DMS114 treated with DMSO at 0.1 percent for 48 hours (cell line): ENCODE data around the gene NTN5.
"Not testable (repeated sequence)": the region's sequence is repeated elsewhere in the genome, so short reads cannot be mapped to it uniquely, and the experiment has no call there.

ENCODE experiments used
- DNase-seq: peaks from one replicate; lab custom pipeline; 2025; ENCODE audit not compliant: unreplicated experiment; lab: John Stamatoyannopoulos, UW

Gene NTN5

DNA sequence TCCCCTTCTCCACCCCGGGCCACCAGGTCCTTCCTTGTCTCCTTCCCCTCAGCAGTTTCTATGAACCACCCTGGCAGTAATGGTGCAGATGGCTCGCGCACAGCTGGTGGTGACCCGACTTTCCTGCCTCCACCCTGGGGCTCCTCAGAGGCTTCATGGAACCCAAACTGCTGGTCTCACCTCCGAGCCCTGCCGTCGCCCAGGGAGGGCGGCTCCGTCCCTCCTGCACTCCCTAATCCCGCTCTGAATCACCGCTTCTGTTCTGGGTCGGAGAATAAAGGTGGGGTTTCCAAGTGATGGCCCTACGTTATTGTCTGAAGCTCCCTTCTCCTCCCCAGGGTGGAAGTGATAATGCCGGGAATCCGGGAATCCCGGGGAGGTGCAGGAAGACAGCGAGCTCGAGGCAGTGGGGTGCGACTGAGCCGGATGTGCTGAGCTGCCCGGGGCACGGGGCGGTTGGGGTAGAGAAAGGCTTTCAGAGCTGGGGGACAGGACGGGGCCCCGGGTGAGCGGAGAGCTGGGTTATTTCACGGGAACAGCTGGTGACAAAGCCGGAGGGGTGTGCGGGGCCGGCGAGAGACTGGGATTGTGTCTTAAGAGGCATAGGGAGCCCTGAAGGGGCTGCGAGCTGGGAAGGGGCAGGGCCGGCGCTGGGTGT is 23.7 kb upstream of the NTN5 start:
- DNase-seq, result no peak

DNA sequence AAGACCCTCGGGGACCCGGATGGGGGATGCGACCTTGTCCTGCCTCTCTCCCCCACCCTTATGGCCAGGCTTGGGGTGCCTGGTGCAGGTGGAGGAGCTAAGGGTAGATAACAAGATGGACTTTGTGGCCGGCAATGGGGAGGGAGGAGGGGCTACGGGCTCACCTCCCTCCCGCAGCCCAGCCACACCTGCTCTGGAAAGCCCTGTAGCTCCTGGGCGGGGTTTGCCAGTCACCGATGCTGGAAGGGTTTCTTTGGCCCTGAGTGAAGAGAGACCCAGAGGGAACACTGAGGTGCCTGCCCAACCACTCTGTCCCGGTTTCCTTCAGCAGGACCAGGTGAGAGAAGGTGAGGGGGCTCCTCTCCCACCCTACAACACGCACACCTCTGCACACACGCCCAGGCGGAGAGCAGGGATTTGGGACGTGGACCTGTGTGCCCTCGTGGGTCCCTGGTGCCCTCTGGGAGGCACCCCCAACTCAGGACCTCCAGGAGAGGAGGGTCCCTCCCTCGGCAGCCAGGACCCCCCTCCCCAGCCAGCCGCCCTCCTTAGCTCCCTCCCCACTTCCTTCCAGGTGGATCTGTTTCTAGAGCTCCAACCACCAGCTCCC is 23.0 kb upstream of the NTN5 start, which contains the start of gene FUT2:
TSS of gene FUT2 (plus strand) at position 229 of the 610 bp plus-strand sequence. CDS start 6,986 bp downstream, outside the sequence.
- no peak for DNase-seq

DNA sequence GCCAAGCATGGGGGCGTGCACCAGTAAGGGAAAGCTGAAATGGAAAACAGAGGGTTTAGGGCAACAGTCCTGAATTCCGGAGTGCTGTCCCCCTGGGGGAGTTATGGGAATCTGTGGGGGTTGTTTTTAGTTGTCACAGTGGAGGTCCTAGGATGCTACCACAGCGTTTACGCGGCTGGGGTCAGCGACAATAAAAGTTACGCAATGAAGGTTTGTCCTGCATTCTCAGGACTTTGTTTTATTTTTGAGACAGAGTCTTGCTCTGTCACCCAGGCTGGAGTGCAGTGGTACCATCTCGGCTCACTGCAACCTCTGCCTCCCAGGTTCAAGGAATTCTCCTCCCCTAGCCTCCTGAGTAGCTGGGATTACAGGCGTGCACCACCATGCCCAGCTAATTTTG is 20.8 kb upstream of the NTN5 start:
- not testable (repeated sequence) for DNase-seq

DNA sequence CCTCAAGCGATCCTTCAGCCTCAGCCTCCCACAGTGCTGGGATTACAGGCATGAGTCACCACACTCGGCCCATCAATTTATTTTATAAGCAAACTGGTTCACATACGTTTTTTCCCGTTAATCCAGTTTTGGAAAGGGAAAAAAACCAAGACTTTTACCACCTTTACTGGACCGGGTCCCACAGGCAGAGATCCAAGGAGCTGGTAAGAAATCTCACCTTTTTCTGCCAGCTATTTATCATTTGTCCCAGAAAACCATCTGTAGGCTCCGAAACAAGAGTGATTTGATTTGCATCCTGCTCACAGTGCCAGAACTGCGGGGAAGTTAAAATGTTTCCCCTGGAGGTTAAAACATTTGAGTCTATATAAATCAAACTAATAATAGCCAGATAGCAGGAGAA is 16.6 kb upstream of the NTN5 start:
- no peak for DNase-seq

DNA sequence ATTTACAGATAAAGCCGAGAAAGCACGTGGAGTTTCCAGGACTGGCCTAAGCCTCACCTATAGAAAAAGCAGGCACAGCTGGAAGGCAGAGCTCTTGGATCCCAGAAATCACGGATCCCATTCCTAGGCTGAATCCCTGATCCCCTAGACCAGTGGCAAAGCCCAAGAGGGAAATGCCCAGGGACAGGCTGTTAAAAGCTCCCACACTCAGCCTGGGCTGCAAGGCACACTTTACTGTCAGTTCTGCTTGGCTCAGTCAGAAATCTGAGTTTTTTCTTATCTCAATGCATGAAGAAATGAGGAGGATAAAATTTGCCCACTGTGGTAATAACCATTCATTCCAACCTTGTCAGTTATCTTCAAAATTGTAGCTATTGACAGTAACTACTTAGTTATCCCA is 15.0 kb upstream of the NTN5 start:
- no peak for DNase-seq

DNA sequence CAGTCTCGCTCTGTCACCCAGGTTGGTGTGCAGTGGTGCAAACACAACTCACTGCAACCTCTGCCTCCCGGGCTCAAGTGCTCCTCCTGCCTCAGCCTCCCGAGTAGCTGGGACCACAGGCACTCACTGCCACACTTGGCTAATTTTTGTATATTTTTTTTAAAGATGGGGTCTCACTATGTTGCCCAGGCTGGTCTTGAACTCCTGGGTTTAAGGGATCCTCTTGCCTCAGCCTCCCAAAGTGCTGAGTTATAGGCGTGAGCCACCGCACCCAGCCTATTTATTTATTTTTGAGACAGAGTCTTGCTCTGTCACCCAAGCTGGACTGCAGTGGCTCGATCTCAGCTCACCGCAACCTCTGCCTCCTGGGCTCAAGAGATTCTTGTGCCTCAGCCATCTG is 13.8 kb upstream of the NTN5 start:
- not testable (repeated sequence) for DNase-seq

DNA sequence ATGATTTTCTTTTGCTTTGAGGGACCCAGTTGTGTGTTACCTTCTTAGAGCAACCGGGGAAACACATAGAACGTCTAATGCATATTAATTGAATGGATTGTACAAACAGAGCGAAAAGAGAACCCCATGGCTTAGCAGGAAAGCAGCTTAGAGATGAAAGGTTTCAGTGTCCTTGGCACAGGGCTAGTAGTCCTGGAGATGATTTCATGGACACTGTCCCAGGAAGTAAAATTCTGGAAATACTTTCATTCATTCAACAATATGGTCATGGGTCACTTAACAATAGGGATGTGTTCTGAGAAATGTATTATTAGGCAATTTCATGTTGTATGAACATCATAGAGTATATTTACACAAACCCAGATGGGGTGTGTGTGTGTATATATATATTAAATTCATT is 13.3 kb upstream of the NTN5 start:
- no peak for DNase-seq

DNA sequence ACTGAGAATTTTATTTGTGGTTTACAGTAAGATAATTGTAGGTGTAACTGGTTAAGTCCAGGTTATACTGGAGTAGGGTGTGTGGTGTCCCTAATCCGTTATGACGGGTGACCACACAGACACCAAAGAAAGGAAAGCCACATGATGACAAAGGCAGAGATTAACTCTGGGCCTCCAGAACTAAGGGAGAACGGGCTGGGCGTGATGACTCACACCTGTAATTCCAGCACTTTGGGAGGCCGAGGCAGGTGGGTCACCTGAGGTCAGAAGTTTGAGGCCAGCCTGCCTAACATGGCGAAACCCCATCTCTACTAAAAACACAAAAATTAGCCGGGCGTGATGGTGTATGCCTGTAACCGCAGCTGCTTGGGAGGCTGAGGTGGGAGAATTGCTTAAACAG is 12.8 kb upstream of the NTN5 start:
- no peak for DNase-seq

DNA sequence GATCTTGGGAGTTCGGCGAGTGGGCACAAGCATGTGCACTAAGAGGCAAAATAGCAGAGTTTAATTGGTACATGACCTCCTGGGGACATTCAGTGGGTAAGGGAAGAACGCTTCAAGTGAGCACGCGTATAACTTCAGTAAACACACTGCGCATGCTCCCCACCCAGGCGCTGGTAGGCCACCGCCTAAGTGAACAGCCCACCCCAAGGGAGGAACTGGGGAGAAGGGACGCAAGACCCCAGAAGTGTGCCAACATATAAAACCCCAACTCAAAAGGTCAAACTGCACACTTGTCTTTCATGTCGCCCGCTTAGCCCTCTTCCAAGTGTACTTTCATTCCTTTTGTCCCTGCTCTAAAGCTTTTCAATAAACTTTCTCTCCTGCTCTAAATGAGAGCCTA is 10.5 kb upstream of the NTN5 start:
- DNase-seq, result peak; percentile 35

DNA sequence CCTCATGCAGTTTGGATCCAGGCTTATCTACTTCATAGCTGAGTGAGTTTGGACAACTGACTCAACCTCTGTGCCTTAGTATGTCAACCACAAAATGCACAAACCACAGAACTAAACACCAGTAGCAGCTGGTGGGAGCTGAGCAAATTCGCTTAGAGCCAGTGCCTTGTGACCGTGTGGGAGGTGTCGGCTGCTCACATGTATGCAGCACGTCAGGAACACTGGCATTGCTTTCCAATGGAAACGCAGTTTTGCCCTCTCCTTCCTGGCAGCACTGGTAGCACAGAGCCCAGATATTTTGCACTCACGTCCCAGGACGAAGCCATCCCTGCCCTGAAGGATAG is 8.3 kb upstream of the NTN5 start:
- DNase-seq, result no peak

DNA sequence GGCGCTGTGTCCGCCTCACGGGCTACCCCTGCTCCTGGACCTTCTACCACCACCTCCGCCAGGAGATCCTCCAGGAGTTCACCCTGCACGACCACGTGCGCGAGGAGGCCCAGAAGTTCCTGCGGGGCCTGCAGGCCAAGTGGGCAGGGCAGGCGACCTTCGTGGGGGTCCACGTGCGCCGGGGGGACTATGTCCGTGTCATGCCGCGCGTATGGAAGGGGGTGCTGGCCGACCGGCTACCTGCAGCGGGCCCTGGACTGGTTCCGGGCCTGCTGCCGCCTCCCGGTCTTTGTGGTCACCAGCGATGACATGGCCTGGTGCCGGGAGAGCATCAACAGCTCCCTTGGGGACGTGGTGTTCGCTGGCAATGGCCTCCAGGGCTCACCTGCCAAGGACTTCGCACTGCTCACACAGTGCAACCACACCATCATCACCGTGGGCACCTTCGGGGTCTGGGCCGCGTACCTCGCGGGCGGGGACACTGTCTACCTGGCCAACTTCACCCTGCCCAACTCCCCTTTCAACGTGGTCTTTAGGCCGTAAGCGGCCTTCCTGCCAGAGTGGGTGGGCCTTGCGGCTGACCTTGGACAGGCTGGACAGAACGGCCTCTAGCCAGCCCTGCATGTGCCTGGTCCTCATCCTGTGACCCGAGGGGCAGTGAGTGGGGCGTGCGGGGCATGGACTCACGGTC is 7.8 kb upstream of the NTN5 start:
- no peak for DNase-seq

DNA sequence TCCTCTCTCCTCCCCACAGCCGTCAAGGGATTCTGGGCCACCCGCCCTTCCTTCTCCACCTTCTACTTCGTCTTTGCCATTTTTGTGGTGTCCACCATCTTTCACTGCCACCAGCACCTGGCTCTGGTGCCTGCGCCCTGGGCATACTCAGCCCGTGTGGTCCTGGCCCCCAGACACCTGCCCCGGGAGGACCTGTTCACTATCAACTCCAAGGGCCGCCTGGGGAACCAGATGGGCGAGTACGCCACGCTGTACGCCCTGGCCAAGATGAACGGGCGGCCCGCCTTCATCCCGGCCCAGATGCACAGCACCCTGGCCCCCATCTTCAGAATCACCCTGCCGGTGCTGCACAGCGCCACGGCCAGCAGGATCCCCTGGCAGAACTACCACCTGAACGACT is 7.2 kb upstream of the NTN5 start:
- not testable (repeated sequence) for DNase-seq

DNA sequence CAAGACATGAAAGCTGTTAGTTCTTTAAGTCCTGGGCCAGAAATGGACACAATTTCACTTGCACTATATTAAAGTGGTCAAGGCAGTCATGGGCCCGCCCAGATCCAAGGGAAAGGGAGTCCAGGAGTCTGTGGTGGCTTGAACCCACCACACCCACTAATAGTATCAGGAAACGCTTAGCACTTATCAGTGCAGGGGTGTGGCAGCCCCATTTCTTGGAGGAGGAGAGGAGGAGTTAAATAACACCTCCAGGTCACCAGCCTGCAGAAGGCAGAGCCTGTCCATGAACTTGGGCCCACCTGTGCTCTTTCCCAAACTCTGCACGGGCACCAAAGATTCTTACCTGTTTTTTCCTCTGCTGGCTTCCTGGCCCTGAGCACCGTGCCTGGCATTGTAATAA is 5.4 kb upstream of the NTN5 start:
- no peak for DNase-seq

DNA sequence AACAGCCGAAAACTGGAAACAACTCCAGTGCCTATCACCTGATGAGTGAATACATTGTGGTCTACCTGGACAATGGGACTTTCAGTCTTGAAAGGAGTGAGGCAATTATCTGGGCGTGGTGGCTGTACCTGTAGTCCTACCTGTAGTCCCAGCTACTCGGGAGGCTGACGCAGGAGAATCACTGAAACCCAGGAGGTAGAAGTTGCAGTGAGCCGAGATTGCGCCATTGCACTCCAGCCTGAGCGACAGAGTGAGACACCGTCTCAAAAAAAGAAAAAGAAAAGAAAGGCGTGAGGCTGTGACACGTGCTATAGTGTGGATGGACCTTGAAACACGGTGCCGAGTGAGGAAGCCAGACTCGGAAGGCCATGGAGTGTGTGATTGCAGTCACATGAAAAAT is 4.1 kb upstream of the NTN5 start:
- no peak for DNase-seq

DNA sequence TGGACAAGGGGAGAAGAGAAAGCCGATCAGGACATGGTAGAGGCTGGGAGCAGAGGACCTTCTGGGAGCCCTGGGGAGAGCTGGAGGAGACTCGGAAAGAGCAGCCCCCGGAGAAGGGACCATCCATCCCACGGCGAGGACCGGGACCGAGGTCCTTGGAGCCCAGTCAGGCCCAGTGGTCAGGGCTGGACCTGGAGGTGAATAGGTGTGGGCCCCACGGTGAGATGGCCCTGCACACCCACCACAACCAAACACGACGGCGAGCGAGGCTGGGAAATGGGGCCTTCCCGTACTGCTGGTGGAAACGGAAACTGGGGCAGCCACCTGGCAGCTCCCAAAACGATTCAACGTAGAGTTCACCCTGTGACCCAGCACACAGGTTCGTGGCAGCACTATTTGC is 3.7 kb upstream of the NTN5 start:
- DNase-seq, result no peak

DNA sequence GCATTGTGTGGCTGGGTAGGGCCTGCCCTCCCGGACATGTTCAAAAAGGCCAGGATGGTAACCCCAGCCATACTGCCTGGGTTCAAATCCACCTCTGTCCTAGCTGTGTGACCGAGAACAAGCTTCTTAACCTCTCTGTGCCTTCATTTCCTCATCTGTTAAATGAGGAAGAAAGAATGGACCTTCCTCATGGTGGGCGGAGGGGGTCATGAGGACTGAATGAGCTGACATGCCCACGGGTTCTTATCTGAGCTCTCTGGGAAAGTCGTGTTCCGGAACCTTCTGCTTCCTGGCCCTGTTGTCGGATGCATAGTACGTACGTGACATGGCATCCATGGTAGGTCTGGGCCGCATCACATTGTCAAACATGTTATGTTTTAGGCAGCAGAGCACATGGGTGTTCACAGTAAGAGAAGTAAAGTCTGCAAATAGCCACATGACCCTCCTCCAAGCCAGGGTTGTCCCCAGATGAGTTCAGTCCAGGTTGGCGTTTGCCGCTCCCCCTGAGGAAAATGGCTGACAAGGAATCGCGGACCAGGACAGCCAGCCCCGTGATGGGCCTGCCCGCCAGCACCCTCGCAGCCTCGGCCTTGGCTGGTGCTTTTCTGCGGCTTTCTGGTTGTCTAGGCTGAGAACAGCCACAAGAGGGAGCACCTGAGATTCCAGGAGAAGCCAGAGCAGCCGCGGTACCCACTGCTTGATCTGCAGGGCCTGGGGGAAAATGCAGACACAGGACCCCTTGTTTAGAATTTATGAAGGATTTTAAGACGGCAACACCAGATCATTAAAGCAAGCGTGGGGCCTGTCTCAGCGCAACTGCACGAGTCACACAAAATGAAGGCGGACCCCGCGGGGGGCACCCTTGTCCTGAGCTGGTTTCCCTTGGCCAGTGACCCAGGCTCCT is 2.4 kb upstream of the NTN5 start:
- DNase-seq, result peak; percentile 67

DNA sequence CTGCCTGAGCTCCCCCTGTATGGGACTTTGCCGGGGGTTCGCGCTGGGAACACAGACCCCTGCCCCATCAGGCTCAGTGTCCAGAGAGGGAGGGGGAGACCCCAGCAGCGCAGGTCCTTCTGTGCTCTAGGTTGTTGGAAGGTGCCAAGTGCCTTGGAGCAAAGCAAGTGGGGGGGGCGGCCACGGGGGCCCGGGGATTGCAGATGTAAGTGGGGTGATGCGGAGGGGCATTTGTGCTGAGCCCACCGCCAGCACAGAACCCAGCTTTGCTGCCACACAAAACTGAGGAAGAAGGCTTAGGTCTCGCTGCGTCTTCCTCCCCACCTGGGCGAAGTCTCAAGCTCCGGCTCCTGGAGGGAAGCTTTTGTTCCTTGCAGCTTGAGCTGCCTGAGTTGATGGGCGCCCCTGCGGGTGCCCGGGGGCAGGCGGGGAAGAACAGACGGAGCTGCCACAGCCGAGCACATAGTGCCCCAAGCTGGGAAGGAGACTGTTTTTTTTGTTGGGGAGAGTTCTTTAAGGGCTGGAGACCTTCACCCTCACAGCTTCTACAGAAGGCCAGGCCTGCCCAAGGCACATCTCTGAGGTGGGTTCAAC is 1.5 kb upstream of the NTN5 start:
- DNase-seq, result no peak

DNA sequence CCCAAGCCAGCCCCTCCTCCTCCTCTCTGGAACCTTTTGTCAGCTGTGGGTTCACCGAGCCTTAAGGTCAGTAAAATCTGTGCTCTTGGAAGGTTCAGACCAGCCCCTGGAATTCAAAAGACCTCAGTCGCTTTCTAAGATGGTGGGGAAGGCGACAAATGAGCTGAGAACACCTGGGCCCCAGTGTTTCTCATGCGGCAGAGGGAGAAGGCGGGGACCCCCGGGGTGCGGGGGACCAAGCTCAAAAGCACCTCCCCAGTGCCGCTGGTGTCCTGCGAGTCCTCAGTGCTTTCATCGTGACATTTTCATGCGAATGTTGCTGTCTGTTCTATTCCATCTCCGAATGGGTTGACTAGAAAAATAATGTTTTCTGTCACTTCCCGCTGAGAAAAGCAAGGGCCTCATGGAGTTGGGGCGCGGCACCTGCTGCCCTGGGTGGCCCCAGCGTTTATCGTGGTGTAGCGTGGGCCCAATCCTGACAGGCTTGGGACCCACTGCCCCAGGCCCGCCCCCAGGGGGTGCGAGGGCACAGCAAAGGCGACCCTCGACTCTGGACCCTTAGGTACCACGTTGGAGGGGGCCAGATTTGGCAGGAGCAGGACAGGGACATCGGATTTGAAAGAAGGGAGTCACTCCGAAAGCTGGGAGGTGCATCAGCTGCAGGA is 751 bp upstream of the NTN5 start:
- DNase-seq, result no peak

DNA sequence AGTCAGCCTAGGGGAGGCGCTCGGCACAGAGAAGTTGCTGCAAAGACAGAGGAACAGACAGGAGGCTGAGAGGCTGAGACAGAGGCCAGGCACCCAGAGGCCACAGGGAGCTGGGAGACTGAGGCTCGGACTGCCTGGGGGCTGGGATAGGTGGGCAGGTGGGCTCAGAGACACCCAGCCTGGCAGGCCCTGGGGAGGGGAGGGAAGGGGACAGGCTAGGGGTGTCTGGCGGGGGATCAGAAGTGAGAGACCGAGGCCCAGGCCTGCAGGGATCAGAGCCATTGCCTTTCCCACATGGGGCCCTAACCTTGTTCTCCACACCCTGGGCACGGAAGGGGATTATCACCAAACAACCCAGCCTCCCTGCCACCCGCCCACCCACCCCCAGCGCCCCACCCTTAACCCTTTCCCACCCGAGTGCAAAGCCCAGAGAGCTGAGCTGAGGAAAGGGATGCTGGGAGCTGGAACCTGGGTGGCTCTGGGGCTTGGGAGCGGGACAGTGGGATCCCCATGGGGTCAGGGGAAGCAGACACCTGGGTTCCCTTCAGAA is 1.3 kb downstream of the NTN5 start:
- DNase-seq, result no peak

DNA sequence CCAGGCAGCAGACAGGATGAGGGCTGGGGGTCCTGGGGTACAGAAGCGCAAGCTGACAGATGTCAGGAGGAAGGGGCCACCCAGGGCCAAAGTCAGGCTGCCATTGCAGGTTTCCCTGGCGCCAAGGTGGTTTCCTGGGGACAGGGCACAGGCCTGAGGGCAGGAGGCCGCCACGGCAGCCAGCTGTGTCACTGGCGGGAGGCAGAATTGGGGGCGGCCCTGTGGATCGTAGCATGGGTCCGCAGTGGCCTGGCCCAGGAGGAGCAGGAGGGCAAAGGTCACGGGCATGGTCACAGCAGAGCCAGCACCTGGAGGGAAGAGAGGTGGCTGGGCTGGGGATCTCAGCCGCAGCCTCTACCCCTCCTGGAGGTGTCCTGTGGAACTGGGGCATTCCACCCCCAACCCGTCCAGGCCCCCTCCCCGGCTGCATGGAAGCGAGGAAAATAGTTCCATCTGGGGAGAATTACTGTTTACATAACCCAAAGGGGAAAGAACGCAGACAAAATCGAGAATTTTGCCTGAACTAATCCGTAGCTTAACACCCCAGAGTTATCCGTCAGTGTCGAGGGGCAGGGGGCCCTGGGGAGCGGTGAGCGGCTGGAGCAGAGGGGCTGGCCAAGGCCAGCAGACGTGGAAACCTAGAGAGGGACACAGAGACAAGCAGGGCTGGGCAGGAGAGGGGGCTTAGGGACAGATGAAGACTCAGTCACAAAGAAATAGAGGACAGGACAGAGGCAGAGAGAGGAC is 1.9 kb downstream of the NTN5 start:
- no peak for DNase-seq
